Lung (tissue), 12 donors: ENCODE results near the gene LCN2. TPM values are rescaled to one million over a fixed set of nuclear protein-coding genes. Genes with fewer than 3 reads are reported as not detected.
"Not testable (repeated sequence)": the region's sequence is repeated elsewhere in the genome, so short reads cannot be mapped to it uniquely, and the experiment has no call there.

Experiments used
- ATAC-seq: fragments of 200-7000 bp; cut with Tn5 transposase; one replicate; pipeline ENCODE4 v1.9.1; 2020; ENCODE audit warnings: moderate number of reproducible peaks; ENCODE audit not compliant: insufficient read depth, low FRiP score
- DNase-seq, 3 donors: peaks; one replicate each; pipeline ENCODE4 v3.0.0-alpha.2; 2013 to 2017
- H3K27ac ChIP-seq, 2 donors: one replicate each; pipeline ENCODE4 v1.5.1; 2013; ENCODE audit warnings: mild to moderate bottlenecking in 2 of 2, moderate library complexity in 2 of 2, control low read depth in 1 of 2, inconsistent platforms in 1 of 2, low read depth in 1 of 2, low read length in 1 of 2
- H3K27me3 ChIP-seq, 3 donors: one replicate each; pipeline ENCODE4 v1.5.1; 2013; ENCODE audit warnings: low read length in 2 of 3; ENCODE audit not compliant: control insufficient read depth in 3 of 3, insufficient read depth in 3 of 3
- H3K36me3 ChIP-seq, 4 donors: one replicate each; pipeline ENCODE4 v1.5.1; 2013; ENCODE audit warnings: low read length in 4 of 4, mild to moderate bottlenecking in 1 of 4, moderate library complexity in 1 of 4; ENCODE audit not compliant: control insufficient read depth in 4 of 4, insufficient read depth in 4 of 4
- H3K4me1 ChIP-seq, 5 donors: one replicate each; pipeline ENCODE4 v1.5.1; 2013; ENCODE audit warnings: low read length in 5 of 5, mild to moderate bottlenecking in 2 of 5, moderate library complexity in 1 of 5; ENCODE audit not compliant: control insufficient read depth in 5 of 5, insufficient read depth in 5 of 5
- H3K4me3 ChIP-seq: one replicate; pipeline ENCODE4 v1.5.1; 2013; ENCODE audit warnings: mild to moderate bottlenecking, control low read depth, moderate library complexity
- H3K9ac ChIP-seq, 2 donors: one replicate each; pipeline ENCODE4 v1.5.1; 2013; ENCODE audit warnings: low read length in 2 of 2, control low read depth in 1 of 2; ENCODE audit not compliant: insufficient read depth in 1 of 2
- H3K9me3 ChIP-seq, 4 donors: one replicate each; pipeline ENCODE4 v1.5.1; 2013; ENCODE audit warnings: low read length in 3 of 4, mild to moderate bottlenecking in 1 of 4, moderate library complexity in 1 of 4; ENCODE audit not compliant: control insufficient read depth in 4 of 4, insufficient read depth in 3 of 4
- CTCF ChIP-seq: IDR thresholded peaks from 2 replicates; pipeline ENCODE4 v1.5.1; 2012; ENCODE audit warnings: mild to moderate bottlenecking; ENCODE audit errors: control extremely low read depth, extremely low read depth
- WGBS, 2 donors: extraction: QIAGEN DNeasy Blood & Tissue Kit; methylation state at CpG; one replicate each; pipeline ENCODE4 v1.1.7; 2013; 5-methylcytosine and 5-hydroxymethylcytosine counted together
- polyA plus RNA-seq, 2 donors: library from polyadenylated mRNA; stranded (reverse); fragments of 200-250 nt; gene quantifications; one replicate each; pipeline ENCODE4 v1.2.1, GENCODE V29; 2013
- total RNA-seq, 2 donors: library from RNA; depleted of rRNA in 1 of 2; stranded (reverse); fragments of >200 nt in 1 of 2; gene quantifications; one replicate each; pipeline ENCODE4 v1.2.1, GENCODE V29; 2014 to 2021
- donor health status: control.
- donor health status: control.
- donor health status: Bipolar disorder and iron deficiency.
- donor health status: healthy.
- donor health status: DM: yes; HTN: yes; CAD: no.

LCN2 gene
- total and polyA plus RNA-seq, 4 donors = 114 to 842 (median 295) TPM

DNA sequence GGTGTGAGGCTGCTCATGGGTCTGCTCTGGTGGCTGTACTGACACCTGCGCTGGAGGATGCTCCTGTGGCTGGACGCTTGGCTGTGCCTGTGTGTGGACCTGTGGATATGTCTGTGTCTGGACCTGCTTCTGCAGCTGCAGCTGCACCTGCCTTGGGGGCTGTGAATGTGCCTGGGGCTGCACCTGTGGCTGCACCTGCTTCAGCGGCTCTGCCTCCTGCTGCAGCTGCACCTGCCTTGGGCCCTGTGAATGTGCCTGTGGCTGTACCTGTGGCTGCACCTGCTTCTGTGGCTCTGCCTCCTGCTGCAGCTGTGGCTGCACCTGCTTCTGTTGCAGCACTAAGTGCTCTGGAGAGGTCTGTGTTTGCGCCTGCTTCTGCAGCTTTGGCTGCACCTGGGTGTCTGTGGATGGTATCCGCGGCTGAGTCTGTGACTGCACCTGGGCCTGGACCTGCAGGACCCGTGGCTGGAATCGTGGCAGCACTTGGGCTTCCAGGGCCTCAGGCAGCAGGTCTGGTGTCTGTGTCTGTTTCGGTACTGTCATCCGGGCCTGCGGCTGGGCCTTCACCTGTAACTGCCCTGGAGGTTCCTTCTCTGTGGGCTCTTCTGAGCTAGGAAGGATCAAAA is 29.7 kb downstream of the LCN2 start:
- ATAC-seq (no peak), DNase-seq (no peak)
- Histone ChIP-seq H3K4me1 (no peaks in the 10 kb centered on the region), H3K4me3 (no peak overlapping the region), H3K9me3 (peaks cover 0 to 6% (median 0%) of the 10 kb centered on the region in 4 donors), H3K36me3 (peaks cover 35 to 61% (median 52%) of the 10 kb centered on the region in 4 donors), H3K27ac (no peak overlapping the region), H3K27me3 (no peaks in the 10 kb centered on the region), H3K9ac (no peak overlapping the region)
- WGBS, 2 donors = 98 to 99% methylated on average over 11 of the region's 11 CpGs
- TF ChIP-seq CTCF = no peak

- DNase-seq (no peak), ATAC-seq (no peak)
- Histone ChIP-seq H3K27ac (no peak overlapping the region), H3K9me3 (peaks cover 0 to 6% (median 0%) of the 10 kb centered on the region in 4 donors), H3K4me3 (no peak overlapping the region), H3K36me3 (peaks cover 32 to 60% (median 52%) of the 10 kb centered on the region in 4 donors), H3K9ac (no peak overlapping the region), H3K4me1 (no peaks in the 10 kb centered on the region), H3K27me3 (no peaks in the 10 kb centered on the region)
- WGBS, 2 donors = 96 to 98% methylated on average over 8 of the region's 8 CpGs
- TF ChIP-seq CTCF = no peak
Observed at GRCh38 chr9:128180001-128180400, 30.7 kb downstream of the LCN2 start.

DNA sequence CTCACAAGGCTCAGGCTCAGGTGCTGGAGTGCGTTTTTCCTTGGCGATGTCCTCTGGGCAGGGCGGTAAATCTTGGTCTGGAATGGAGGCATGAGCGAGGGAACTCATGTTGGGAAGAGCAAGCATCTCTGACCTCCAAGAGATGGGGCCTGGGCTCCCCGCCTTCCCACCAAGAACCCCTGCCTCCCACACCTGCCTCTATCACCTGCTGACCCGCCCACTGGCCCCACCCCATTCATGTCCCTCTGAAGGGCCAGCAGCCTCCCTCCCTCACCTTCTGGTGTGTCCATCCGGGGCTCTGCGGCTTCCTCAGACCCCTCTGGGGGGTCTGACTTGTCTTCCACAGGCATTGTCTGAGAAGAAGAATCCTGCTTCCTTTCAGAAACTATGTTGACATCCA is 31.2 kb downstream of the LCN2 start:
- WGBS, 2 donors = 97% methylated on average over 8 of the region's 8 CpGs
- peaks cover 32 to 60% (median 52%) of the 10 kb centered on the region in 4 donors for H3K36me3 ChIP-seq
- no peak overlapping the region for H3K27ac ChIP-seq
- DNase-seq (no peak), ATAC-seq (no peak)
- no peak overlapping the region for H3K4me3 ChIP-seq
- no peaks in the 10 kb centered on the region for H3K27me3 ChIP-seq
- no peaks in the 10 kb centered on the region for H3K4me1 ChIP-seq
- H3K9me3 ChIP-seq = peaks cover 0 to 6% (median 0%) of the 10 kb centered on the region in 4 donors
- H3K9ac ChIP-seq = no peak overlapping the region
- TF ChIP-seq CTCF = no peak

- WGBS, 2 donors = 52 to 62% methylated on average over 11 to 12 of the region's 12 CpGs
- peaks cover 25 to 56% (median 51%) of the 10 kb centered on the region in 4 donors for H3K36me3 ChIP-seq
- not testable (repeated sequence) for ATAC-seq, H3K9me3 ChIP-seq, H3K9ac ChIP-seq, H3K4me3 ChIP-seq, H3K4me1 ChIP-seq, H3K27ac ChIP-seq, H3K27me3 ChIP-seq
- DNase-seq = peak; percentile 33 to 40 (median 37)
Observed at GRCh38 chr9:128181480-128181879, 32.2 kb downstream of the LCN2 start.
